CD4-positive, alpha-beta T cell treated with Interleukin-17A for 4 hours (primary cell): ENCODE results near the gene DLEC1.
"Not testable (repeated sequence)": the region's sequence is repeated elsewhere in the genome, so short reads cannot be mapped to it uniquely, and the experiment has no call there.

Source experiments
- DNase-seq: peaks from one replicate; pipeline ENCODE4 v3.0.0-alpha.2; 2020; ENCODE audit warnings: mixed read lengths

The DLEC1 gene

DNA sequence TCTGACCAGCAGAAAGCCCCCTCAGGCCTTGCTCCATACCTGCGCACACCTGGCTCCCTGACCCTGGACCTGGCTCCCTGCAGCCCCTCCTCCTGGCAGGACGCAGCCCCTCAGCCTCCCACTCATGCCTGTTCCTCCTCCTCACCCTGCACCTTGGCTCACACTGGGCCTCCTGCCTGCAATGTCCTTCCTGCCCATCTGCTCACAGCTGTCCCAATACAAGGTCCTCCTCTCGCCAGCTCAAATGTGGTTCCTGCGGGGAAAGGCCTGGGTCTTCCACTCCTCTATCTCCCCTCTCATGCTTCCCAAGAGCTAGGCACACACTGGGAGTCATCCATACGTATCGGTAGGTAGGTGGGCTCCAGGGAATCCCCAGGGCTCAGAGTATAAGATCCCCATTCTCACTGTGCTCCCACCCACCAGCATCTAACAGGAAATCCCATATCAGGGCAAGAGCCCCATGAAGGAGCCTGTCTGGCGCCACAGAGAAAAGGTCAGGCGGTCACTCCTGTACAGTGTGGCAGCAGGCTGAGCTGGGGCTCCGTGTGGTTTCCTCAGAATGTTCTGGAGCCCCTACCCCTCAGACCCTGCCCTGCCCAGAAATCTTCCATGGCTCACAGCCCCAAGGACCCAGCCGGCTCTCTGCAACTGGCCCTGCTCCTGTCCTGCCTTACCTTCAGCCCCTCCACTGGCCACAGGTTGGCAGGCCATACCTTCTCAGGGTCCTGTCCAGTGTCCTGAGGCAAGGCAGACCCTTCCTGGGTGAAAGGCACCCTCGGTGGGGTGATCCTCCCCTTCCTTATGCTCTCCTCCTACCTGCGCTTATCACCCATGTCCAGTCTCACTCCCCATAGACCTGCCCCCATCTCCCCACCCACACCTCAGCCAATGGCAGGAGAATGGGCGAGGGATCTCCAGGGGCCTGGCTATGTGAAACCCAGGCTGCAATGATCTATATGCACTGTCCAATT lies 20.4 kb upstream of the DLEC1 start:
- DNase-seq = no peak

DNA sequence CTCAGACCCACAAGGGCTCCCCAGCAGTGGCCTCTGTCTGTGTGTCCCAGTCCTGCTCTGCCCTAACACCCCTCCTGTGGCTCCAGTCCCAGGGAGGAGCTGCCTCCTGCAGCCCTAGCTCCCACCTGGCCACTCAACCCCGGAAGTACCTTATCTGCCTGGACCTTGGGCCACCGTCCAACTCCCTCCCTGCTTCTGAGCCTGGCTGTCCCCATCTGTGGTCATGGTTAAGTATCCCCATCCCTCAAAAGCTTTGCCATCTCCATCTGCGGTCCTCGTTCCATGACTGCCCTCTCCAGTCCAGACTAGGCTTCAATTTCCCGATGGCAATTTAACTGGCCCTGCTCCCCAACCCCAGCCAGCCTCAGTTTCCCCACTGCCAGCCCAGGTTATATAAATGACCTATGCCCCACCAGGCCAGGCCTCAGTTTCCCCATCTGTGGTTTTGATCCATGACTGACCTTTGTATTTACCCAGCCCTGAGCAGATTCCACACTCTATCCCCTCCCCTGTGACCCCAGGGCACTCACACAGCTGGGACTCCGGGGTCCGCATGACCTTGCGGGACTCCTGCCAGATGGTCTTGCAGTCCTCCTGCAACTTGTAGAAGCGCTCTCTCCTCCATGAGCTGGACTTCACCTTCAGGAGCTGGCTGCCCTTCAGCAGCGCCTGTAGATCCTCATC lies 19.2 kb upstream of the DLEC1 start:
- DNase-seq = no peak

- DNase-seq = no peak
Observed at GRCh38 chr3:38020342-38020726, 18.7 kb upstream of the DLEC1 start.

DNA sequence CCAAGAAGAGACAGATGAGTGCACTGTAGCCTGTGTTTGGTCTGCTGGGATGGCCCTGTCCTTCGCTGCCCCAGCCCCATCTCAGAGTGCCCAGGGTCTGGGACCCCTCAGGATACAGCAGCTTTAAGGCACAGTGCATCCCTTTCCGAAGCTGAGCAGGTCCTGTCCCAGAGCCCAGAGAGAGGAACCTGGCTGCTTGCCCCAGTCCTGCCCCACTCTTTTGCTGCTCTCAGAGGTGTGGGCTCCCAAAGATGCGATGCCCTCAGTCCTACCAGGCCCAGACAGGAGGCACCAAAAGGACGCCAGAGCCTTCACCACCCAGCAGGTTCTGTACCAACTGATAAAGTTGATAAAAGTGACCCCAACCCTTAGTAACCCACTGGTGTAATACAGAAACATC lies 17.8 kb upstream of the DLEC1 start:
- DNase-seq = no peak

DNA sequence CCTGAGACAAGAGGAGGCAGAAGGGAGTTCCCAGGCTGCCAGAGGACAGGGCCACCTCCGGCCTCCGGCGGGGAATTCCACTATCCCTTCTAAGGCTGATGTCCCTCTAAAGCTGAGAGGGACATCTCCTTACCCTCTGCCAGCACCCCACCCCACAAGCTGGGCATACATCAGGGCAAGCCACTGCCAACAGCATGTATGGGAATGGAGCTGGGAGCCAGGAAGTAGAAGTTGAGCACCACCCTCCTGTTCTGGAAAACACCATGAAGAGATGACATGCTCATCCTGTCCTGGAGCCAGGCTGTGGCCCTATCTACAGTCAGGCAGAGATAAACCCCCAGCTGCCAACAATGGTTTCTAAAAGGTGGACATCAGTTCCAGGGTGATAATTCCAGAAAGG lies 16.7 kb upstream of the DLEC1 start:
- no peak for DNase-seq

DNA sequence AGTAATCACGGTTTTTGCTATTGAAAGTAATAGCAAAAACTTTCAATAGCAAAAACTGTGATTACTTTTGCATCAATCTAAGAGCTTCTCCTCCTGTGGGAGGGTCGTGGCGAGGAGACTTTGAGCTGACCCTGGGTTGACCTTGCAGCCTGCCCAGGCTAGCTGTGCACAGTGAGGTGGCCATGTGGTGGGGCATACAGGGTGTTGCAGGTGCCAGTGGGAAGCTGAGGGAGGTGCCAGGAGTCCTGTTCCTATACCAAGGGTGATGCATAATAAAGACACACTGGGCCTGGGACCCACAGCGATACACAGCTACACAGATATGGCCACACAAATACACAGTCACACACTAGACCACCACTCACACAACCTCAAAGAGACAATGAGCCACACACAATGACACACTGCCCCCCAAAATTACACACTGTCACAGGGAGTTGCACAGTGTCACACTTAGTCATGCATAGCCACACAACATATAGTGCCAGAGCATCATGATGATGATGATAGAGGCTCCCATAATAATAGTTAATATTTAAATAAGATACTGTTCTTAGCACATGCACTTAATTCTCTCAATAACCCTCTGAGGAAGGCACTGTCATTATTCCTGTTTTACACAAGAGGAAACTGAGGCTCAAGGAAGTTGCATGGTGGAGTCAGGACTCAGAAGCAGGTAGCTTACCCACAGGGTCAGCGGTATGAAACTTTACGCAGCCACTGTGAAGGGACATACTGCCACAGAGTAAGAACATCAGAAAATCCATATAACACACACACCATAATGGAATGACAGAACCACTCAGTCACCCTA lies 15.9 kb upstream of the DLEC1 start:
- no peak for DNase-seq

- no peak for DNase-seq
Observed at GRCh38 chr3:38026856-38027255, 12.2 kb upstream of the DLEC1 start.

DNA sequence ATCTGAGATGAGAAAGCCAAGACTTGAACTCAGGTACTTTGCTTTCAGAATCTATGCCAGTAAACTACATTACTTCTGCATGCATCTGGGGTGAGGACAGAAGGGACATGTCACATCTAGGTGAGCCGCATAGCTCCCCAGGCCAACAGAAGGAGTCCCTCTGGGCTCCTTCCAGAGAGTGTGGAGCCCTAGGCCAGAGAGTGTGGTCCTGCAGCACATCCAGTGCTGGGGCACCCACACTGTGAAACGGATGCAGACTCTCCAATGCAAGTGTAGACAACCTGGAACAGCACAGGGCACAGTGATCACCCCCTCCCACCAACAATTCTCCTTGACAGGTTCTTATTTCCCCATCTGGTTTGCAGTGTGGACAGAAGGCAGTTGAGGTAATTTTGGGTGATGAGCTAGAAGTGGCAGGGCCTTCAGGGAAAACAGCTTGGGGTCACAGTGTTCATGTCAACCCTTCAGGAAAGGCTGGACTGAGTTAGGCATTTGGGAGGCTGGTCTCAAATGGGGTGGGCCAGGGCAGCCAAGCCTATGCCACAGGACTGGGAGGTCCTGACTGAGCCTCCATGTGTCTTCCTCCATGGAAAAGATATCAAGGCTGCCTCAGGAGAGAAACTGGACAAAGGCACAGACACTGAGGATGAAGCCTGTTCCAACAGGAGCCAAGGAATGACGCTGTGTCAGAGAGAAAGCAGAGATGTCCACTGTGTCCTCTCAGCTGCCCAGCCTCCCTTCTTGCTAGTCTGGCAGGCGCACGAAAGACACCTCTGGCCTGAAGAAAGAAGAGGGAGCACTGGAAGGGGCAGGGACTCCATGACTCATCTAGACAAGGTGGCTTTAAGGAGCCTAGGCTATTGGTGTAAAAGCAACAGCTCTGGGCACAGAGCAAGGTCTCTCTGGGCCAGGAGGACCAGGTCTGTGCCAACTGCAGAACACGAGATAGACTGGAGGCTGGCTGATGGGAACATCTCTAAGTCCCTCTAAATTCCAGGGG lies 11.2 kb upstream of the DLEC1 start:
- DNase-seq = no peak

- DNase-seq = no peak
Observed at GRCh38 chr3:38028621-38029361, 10.2 kb upstream of the DLEC1 start.

DNA sequence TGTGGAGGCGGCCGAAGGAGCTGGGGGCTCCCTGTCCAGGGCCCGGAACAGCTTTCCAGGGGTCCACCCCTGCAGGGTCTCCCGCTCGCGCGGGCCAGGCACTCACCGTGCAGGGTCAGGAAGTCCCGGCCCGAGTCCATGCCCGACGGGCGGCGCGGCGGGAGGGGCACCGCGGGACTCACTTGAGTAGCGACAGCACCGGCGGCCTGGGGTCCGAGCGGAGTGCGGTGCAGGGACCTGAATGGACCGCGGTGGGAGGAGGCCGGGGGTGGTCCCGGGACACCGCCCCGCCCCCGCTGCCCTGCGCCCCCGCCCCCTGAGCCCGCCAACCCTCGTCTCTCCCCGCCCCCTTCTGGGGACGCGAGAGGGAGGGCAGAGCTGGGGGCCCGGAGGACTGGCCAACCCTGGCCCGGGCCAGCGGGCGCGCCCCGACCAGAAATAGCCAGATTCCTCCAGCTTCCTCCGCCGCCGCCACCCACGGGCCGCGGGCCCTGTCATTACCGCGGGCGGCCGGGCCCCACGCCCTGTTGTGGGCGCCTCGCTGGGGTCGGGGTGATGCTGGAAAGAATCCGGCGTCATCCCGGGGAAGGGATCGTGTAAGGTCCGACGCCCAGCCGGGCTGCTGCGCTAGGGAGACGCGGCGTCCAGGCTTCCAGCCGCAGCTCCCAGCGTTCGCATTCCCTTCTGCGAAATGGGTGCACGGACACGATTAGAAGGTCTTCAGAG lies 9.4 kb upstream of the DLEC1 start, which contains the start of gene PLCD1:
Gene PLCD1 (minus strand): TSS at position 243 of the 726 bp plus-strand sequence. CDS start 103 bp downstream, at position 140.
- peak; percentile 61 for DNase-seq

GRCh38 chr3:38030126-38031021 lies 8.6 kb upstream of the DLEC1 start:
- DNase-seq = no peak

DNA sequence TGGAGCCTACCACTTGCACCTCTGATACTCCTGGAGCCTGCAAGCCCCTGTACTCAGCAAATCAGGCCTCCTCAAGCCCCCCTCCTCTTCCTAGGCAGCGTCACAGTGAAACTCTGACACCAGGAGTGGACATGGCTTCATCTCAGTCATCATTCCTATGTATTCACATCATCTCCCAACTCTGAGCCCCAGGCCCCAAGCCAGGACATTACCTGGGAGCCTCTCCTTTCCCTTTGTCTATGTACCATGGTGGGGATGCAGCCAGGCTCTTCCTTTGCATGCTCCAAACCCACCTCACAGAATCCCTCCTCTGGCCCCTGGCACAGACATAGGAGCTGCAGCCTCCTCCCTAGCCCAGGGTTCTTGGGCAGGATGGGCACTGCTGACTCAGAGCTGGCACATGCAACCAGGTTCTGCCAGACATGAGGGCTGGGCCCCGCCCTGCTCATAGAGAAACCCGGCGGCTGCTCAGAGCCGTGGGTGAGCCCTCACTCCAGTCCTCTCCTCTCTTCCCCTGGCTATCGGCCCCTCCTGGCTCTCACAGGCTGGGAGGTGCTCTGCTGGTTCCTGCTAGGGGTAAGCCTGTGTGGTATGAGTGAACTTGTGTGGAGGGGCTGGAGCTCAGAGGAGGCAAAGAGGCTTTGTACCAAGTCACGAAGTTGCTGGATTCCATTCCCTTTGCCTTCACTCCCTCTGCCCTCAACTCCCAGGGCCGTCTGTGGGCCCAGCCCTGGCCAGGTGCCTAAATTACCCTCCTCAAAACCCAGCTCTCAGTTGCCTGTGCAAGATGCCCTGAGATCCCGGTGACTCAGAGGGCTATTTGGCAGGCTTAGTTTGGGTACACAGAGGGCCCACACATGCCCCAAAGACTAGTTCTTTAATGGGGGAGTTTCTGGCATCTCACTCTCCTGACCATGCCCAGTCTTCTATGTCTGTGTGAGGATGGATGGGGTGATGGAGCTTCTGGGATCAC lies 7.7 kb upstream of the DLEC1 start:
- peak; percentile 76 for DNase-seq

GRCh38 chr3:38032328-38032865 lies 6.6 kb upstream of the DLEC1 start:
- no peak for DNase-seq

GRCh38 chr3:38033586-38033985 lies 5.4 kb upstream of the DLEC1 start:
- DNase-seq = not testable (repeated sequence)

- not testable (repeated sequence) for DNase-seq
Observed at GRCh38 chr3:38034335-38034734, 4.7 kb upstream of the DLEC1 start.

- no peak for DNase-seq
Observed at GRCh38 chr3:38036286-38036685, 2.7 kb upstream of the DLEC1 start.

GRCh38 chr3:38036906-38037305 lies 2.1 kb upstream of the DLEC1 start:
- no peak for DNase-seq

DNA sequence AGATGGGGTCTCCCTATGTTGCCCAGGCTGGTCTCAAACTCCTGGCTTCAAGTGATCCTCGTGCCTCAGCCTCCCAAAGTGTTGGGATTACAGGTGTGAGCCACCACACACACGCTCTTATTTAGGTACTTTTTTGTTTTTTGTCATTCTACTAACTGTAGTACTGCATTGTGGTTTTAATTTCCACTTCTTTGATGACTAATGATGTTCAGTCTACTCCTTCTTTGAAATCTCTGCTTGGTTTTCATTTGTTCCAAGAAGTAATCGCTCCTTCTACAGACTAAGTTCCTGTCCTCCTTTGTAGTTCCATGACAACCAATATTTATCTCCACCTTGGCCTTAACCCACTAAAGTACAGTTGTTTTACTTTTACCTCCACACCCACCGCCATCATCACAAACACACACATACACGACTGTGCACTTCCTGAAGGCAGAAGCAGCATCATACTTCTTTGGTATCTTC lies 529 bp upstream of the DLEC1 start:
- peak; percentile 40 for DNase-seq
